ENCODE measurements around the gene VPS9D1.
"Not testable (repeated sequence)": the region's sequence is repeated elsewhere in the genome, so short reads cannot be mapped to it uniquely, and the experiment has no call there.

VPS9D1 gene

GRCh38 chr16:89697616-89698331 lies 22.9 kb downstream of the VPS9D1 start:
- Histone ChIP-seq H3K27me3 (no peaks in the 10 kb centered on the region), H3K27ac (no peak overlapping the region), H3K4me3 (ENCODE audit: low read depth in 1 of 2, low read length in 1 of 2) (no peak overlapping the region), H3K9me3 (no peaks in the 10 kb centered on the region), H3K4me1 (ENCODE audit: control insufficient read depth in 1 of 2, insufficient read depth in 1 of 2, low read depth in 1 of 2, low read length in 1 of 2) (peaks cover 17 to 26% of the 10 kb centered on the region in 2 experiments), H3K36me3 (peaks cover 29% of the 10 kb centered on the region)
- no peak for TF ChIP-seq CTCF (IDR thresholded peaks at IDR 0.05)

- TF ChIP-seq CTCF (IDR thresholded peaks at IDR 0.05) = no peak
- Histone ChIP-seq H3K36me3 (peaks cover 33% of the 10 kb centered on the region), H3K9me3 (no peaks in the 10 kb centered on the region), H3K4me3 (ENCODE audit: low read depth in 1 of 2, low read length in 1 of 2) (no peak overlapping the region), H3K27ac (no peak overlapping the region), H3K27me3 (no peaks in the 10 kb centered on the region), H3K4me1 (ENCODE audit: control insufficient read depth in 1 of 2, insufficient read depth in 1 of 2, low read depth in 1 of 2, low read length in 1 of 2) (peaks cover 15 to 23% of the 10 kb centered on the region in 2 experiments)
These were observed 23.5 kb downstream of the VPS9D1 start for GRCh38 chr16:89697161-89697615.

GRCh38 chr16:89696670-89697128 lies 24.0 kb downstream of the VPS9D1 start:
- H3K4me3 ChIP-seq (ENCODE audit: low read depth in 1 of 2, low read length in 1 of 2) = no peak overlapping the region
- no peak overlapping the region for H3K27ac ChIP-seq
- H3K36me3 ChIP-seq = peaks cover 38% of the 10 kb centered on the region
- peaks cover 13 to 19% of the 10 kb centered on the region in 2 experiments for H3K4me1 ChIP-seq (ENCODE audit: control insufficient read depth in 1 of 2, insufficient read depth in 1 of 2, low read depth in 1 of 2, low read length in 1 of 2)
- no peaks in the 10 kb centered on the region for H3K9me3 ChIP-seq
- H3K27me3 ChIP-seq = no peaks in the 10 kb centered on the region
- no peak for TF ChIP-seq CTCF (IDR thresholded peaks at IDR 0.05)

GRCh38 chr16:89695875-89696669 lies 24.6 kb downstream of the VPS9D1 start:
- TF ChIP-seq CTCF (IDR thresholded peaks at IDR 0.05) = no peak
- Histone ChIP-seq H3K4me1 (ENCODE audit: control insufficient read depth in 1 of 2, insufficient read depth in 1 of 2, low read depth in 1 of 2, low read length in 1 of 2) (peaks cover 13 to 14% of the 10 kb centered on the region in 2 experiments), H3K36me3 (peaks cover 42% of the 10 kb centered on the region), H3K27ac (no peak overlapping the region), H3K27me3 (no peaks in the 10 kb centered on the region), H3K9me3 (no peaks in the 10 kb centered on the region), H3K4me3 (ENCODE audit: low read depth in 1 of 2, low read length in 1 of 2) (no peak overlapping the region)

GRCh38 chr16:89695086-89695874 lies 25.4 kb downstream of the VPS9D1 start:
- H3K9me3 ChIP-seq = no peaks in the 10 kb centered on the region
- H3K27me3 ChIP-seq = no peaks in the 10 kb centered on the region
- H3K4me1 ChIP-seq (ENCODE audit: control insufficient read depth in 1 of 2, insufficient read depth in 1 of 2, low read depth in 1 of 2, low read length in 1 of 2) = peaks cover 6 to 7% of the 10 kb centered on the region in 2 experiments
- TF ChIP-seq CTCF (IDR thresholded peaks at IDR 0.05) = no peak
- H3K4me3 ChIP-seq (ENCODE audit: low read depth in 1 of 2, low read length in 1 of 2) = no peak overlapping the region
- H3K36me3 ChIP-seq = peaks cover 42% of the 10 kb centered on the region
- H3K27ac ChIP-seq = no peak overlapping the region

- peaks cover 42% of the 10 kb centered on the region for H3K36me3 ChIP-seq
- not testable (repeated sequence) for H3K9me3 ChIP-seq; H3K27ac ChIP-seq; H3K4me3 ChIP-seq (ENCODE audit: low read depth in 1 of 2, low read length in 1 of 2); H3K4me1 ChIP-seq (ENCODE audit: control insufficient read depth in 1 of 2, insufficient read depth in 1 of 2, low read depth in 1 of 2, low read length in 1 of 2); H3K27me3 ChIP-seq
These were observed 26.0 kb downstream of the VPS9D1 start for GRCh38 chr16:89694784-89695085.

All from neutrophil (primary cell).